NCI-H187 treated with DMSO at 0.1 percent for 48 hours (cell line): Measurements from ENCODE around the gene TTC34.

Experiments
- DNase-seq: peaks from one replicate; lab custom pipeline; 2025; lab: John Stamatoyannopoulos, UW

The TTC34 gene

GRCh38 chr1:2641381-2642130, 159.9 kb downstream of the TTC34 start:
- DNase-seq, result no peak

- no peak for DNase-seq
Measured at GRCh38 chr1:2640626-2641025, 160.9 kb downstream of the TTC34 start.

GRCh38 chr1:2639607-2640521, 161.6 kb downstream of the TTC34 start:
- no peak for DNase-seq

- DNase-seq, result no peak
Measured at GRCh38 chr1:2639203-2639602, 162.3 kb downstream of the TTC34 start.

GRCh38 chr1:2638466-2639115, 162.9 kb downstream of the TTC34 start:
- no peak for DNase-seq

- no peak for DNase-seq
Measured at GRCh38 chr1:2637442-2638145, 163.9 kb downstream of the TTC34 start.

GRCh38 chr1:2636733-2637132, 164.8 kb downstream of the TTC34 start:
- no peak for DNase-seq

- no peak for DNase-seq
Measured at GRCh38 chr1:2635361-2636010, 166.0 kb downstream of the TTC34 start.

GRCh38 chr1:2633936-2634491, 167.5 kb downstream of the TTC34 start:
- no peak for DNase-seq

- DNase-seq, result no peak
Measured at GRCh38 chr1:2633366-2633935, 168.0 kb downstream of the TTC34 start.

GRCh38 chr1:2632561-2633361, 168.7 kb downstream of the TTC34 start, which contains the start of gene MMEL1:
TSS of gene MMEL1 (minus strand) at chr1:2633016. CDS start at chr1:2629484, 3,532 bp downstream.
- DNase-seq, result no peak

GRCh38 chr1:2632051-2632430, 169.5 kb downstream of the TTC34 start:
- no peak for DNase-seq

- DNase-seq, result no peak
Measured at GRCh38 chr1:2631136-2632050, 170.1 kb downstream of the TTC34 start.

GRCh38 chr1:2630498-2631135, 170.9 kb downstream of the TTC34 start:
- no peak for DNase-seq

GRCh38 chr1:2629627-2630497, 171.6 kb downstream of the TTC34 start:
- no peak for DNase-seq

- DNase-seq, result no peak
Measured at GRCh38 chr1:2628933-2629626, 172.4 kb downstream of the TTC34 start.
